Measurements from ENCODE around the gene C9orf85.

DNA sequence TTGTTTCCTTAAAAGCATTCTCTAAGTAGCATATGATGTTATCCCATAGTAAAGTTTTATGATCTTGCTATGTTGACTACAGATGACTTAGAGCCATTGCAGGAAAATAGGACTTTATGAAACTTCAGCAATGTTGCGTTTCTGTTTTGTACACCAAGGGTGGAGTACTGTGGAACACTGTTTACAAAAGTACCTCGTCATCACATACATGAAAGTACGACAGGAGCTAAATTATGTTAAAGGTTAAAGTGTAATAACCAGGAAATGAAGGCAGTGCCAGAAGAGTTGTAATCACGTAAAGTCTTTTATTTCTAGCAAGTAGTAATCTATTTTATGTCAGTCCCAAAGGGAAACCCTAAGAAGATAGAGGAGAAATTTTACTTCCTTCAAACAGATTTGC lies 50.9 kb downstream of the C9orf85 start:
- TF ChIP-seq, protein P1, sequence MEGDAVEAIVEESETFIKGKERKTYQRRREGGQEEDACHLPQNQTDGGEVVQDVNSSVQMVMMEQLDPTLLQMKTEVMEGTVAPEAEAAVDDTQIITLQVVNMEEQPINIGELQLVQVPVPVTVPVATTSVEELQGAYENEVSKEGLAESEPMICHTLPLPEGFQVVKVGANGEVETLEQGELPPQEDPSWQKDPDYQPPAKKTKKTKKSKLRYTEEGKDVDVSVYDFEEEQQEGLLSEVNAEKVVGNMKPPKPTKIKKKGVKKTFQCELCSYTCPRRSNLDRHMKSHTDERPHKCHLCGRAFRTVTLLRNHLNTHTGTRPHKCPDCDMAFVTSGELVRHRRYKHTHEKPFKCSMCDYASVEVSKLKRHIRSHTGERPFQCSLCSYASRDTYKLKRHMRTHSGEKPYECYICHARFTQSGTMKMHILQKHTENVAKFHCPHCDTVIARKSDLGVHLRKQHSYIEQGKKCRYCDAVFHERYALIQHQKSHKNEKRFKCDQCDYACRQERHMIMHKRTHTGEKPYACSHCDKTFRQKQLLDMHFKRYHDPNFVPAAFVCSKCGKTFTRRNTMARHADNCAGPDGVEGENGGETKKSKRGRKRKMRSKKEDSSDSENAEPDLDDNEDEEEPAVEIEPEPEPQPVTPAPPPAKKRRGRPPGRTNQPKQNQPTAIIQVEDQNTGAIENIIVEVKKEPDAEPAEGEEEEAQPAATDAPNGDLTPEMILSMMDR (IDR thresholded peaks at IDR 0.05) = no peak
- no peak for TF ChIP-seq POLR2A (IDR thresholded peaks at IDR 0.05)

Measured in adrenal gland (tissue), 5 donors.